HG03378 (cell line): ENCODE results near the gene NEDD4L.
A peak's percentile ranks its signal among the peaks of the same experiment; 100 is the strongest.

ENCODE experiments used
- ATAC-seq: cut with Tn5 transposase; IDR thresholded peaks from one replicate; pipeline ENCODE4 v1.9.1; 2021; ENCODE audit warnings: mild to moderate bottlenecking, moderate library complexity; ENCODE audit not compliant: unreplicated experiment

The NEDD4L gene

DNA sequence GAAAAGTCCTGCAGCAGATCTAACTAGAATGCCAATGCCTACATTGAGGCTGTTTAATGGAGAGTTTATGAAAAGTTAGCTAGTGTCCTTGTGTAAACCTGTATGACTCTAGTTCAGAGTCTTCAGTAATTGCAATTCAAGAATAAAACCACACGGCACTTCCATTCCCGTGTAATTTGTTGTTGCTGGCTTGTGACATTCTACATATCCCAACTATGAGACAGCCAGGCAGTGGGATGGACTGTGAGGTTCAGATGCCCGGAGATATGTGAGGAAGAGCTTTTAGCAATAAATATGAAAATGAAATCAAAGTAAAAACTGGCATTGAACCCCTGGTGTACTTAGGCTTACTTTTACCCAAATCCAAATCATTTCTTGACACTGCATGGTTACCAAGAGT lies 263.4 kb downstream of the NEDD4L start:
- ATAC-seq = no peak

DNA sequence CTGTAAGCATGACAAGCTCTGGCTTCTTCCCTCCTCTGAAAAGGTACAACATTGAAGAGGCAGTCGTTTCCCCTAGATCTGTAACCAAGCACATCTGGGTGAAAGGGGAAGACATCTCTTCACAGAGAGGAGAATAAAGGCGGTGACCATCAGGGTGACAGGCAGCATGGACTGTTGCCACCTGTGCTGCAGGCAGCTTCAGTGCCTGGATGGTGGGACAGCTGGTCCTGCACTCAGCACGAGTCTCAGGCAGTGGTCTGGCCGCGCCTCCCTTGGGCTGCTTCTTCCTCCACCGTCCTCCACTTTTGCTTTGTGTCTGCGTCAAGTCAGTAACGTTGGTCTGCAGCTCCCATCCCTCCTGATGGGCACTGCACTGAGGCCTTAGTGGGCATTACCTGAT lies 264.4 kb downstream of the NEDD4L start:
- no peak for ATAC-seq

DNA sequence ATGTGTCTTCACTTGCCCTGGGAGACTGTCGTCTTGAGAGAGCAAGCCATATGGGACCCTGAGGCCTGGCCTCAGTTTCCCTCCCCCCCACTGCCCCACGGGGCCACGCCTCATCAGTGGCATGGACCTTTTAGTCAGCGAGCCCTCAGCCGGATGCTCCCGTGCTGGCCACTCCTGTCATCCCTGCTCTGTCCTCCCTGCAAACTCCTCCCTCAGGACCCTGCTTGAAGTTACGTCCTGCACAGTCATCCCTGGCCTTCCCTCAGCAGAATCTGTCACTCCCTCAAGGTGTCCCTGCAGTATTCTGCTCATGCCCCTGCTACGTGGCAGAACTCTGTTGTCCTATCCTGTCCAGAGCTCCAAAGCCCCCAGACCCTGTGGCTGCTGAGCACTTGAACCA lies 265.1 kb downstream of the NEDD4L start:
- ATAC-seq = no peak

DNA sequence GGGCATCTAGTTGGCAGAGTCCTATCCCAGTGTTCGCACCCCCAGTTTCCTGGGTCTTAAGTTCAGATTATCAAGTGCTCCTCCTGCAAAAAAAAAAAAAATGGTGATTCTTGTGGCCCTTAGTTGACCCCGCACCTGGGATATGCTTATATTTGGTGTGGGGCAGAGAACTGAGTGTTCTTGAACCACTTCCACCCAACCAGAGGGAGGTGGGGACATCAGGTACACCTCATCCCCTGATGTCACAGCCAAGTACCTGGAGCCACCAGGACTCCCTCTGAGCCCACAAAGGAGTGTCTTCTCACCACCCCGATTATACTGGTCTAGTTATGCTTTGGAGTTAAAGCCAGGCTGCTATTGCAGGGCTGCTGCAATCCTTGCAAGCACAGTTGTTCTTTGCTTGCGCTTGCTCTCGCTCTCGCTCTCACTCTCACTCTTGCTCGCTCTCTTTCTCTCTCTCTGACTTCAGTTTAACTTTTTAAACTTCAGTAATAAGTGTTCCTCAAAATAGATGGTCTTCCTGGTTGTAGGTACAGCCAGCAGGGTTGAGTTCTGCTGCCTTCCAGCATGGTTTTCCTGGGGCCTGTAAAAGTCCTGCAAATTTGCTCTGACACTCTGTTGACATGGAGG lies 265.7 kb downstream of the NEDD4L start:
- ATAC-seq = no peak

DNA sequence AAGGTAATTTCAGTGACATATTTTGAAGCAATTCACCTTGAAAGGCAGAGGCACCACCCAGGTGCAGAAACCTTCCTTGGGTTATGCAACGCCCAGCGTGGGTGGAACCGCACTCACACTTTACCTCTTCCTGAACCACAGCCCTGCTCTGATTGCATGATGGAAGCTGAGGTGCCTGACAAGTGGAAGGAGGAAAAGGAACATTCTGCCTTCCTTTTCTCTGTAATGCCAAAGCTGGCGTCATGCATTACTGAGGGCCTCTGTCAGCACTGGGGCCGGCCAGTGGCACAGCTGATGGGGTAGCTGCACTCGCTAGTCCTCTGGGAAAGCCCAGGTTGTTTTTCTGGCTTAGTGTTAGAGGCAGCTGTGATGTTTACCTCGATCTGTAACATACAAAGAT lies 266.5 kb downstream of the NEDD4L start:
- ATAC-seq = peak; percentile 49

DNA sequence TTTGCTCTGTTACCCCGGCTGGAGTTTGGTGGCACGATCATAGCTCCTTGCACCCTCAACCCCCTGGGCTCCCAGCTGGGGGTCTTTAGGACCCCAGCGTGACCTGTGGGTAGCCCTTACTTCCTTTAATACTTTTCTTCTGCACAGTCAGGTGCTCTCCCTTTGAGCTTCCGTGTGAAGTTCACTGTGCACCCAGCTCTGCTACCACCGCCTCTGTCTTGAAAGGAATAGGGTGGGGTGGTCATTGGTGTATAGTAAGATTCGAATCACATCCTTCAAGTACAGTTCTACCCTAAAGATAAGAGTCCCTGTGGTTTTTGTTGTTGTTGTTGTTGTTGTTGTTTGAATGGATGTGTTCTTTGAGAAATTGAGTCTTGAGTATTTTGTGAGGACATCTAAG lies 267.4 kb downstream of the NEDD4L start:
- ATAC-seq = no peak

DNA sequence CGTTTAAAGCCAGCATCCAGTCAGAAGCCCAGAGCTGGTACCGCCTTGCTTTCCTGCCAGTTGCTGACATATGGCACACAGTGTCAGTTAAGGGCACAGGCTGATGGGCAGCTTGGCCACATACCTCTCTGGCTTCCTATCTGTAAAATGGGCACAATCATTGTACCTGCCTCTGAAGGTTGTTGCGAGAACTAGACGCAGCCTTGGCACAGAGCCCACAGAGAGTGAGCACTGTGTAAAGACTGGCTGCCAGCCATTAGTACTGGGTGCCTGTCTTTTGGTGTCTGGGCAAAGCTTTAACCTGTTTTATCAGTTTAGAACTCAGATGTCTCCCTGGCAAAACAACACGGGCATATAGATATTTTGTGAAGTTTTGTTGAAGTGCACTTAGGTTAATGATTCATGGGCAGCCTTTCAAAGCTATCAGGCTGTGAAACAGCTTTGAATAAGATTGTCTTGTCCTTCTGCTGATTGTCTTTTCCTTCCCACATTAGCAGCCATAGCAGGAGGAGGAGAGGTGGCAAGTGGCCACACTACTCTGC lies 269.5 kb downstream of the NEDD4L start:
- ATAC-seq = no peak

DNA sequence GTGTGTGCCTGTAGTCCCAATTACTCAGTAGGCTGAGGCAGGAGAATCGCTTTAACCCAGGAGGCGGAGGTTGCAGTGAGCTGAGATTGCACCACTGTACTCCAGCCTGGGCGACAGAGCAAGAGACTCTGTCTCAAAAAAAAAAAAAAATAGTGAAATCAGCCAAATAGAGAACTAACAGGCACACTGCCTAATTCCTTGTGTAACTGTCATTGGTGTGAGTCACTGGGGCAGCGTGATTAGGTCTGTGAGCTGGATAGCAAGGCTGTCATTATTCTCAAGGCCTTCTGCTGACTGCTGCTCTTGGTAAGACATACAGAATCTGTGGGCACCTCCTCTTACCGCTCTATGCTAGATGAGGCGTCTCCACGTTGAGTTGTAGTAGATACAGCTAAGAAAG lies 270.3 kb downstream of the NEDD4L start:
- no peak for ATAC-seq

DNA sequence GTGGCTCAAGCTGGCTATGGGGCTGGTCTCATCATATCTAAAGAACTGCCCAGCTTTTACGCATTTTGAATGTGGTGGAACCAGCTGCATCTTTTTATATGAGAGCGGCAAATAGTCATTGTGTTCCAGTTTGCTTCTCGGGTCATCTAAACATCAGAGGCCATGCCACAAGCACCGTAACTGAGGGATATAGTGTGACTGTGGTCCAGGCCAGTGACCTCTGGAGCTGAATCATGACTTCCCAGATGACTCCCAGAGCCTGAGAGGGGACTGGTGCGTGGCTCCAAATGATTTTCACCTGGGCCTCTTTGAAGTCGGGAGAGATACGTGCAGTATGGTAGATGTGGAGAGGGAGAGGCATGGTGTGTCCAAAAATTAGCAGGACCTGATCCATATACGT lies 271.0 kb downstream of the NEDD4L start:
- ATAC-seq = no peak

DNA sequence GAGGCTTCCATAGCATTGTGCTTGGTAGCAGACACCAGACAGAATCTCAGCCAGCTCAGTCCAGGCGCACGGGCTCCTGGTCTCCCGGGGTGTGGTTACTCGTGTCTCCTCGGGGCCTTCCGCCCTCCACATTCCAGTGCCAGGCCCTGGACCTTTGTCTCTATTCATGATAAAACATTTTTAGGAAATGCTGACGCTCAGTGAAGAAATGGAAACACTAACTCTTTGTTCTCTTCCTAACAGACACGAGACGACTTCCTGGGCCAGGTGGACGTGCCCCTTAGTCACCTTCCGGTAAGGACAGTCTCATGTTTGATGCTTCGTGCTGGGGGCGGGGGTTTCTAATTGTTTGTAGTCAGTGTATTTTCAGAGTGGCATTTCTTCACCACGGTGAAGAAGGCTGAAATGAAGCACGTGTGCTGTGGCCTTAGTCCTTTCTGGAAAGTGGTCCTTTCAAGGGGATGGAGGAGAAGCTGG lies 271.8 kb downstream of the NEDD4L start:
- no peak for ATAC-seq

DNA sequence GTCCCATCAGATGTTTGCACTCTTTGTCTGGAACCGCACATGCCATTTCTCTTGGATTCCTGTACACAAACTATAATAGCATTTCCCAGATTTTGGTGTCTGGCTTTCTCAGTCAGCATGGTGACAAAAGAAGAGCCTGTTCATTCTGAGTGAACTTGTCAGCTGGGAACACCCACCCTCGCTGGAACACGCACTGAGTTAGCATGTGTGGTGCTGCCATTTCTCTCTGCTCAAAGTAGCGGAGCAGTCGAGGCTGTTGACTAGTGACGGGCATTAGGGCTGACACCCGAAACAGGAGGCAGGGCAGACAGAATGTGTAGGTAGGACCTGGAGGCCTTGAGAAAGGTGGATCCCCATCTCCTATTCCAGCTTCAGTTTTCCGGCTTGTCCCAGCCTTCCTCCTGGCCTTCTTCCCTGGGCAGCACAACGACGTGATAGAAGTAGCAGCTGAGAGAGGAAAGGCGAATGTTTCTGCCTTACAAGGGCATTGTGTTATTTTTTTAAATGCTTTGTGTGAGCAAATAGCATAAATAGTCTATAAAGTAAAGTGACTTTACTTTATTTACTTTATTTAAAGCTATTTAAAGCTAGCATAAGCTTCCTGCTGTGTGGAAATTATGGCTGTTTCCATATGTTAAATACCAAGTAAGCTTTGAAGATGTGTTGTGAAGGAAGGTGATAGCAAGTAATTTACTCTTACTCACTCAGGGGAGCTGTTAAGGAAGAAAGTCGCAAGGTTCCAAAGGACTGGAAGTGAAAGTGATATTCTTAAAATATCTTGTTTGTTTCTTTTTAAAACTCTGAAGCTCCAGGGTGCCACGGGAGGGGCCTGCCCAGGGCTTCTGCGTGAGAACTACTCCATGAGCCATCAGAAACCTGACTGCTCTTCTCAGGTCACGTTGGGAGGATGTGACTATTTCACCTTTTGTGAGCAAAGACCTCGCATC lies 272.6 kb downstream of the NEDD4L start:
- no peak for ATAC-seq

DNA sequence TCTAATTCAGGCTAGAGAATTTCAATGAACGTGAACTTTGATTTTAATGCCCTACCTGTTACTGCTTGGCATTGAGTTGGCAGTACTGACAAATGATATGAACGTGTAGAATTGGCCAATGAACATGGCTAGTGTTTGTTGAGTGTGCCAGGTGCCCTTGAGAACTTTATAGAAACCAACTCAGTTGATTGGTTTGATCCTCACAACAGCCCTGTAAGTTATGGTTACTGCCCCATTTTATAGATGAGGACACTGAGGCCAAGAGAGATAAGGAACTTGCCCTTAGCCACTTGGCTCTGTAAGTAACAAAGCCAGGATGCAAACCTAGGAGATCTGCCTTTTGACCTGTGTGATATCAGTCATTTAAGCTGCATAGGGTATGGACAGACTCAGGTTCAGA lies 275.7 kb downstream of the NEDD4L start:
- ATAC-seq = no peak

DNA sequence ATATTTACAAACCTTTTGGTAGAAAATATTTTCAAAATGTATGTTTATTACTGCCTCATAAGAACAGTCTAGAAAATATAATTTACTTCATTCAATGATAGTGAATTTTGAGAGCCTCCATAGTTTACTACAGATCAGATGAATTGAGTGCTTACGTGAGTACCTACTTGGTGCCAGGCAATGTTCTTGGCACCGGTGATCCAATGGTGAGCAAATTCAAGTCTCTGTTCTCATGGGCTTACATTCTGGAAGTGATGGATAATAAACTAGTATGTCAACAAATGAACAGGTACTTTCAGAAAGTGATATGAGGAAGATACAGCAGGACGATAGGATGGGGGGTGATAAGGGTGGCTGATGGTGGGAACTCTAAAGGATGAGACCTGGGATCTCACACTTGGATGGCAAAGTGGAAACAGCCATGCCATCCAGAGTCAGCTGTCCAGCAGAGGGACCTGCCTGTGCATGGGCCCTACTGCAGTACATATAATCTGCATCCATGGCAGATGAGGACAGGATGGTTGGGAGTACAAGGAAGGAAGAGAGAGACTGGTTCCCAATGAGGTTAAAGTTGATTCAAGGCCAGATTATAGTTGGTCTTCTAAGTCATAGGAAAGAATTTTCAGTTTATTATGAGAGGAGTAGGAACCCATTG lies 277.0 kb downstream of the NEDD4L start:
- no peak for ATAC-seq

DNA sequence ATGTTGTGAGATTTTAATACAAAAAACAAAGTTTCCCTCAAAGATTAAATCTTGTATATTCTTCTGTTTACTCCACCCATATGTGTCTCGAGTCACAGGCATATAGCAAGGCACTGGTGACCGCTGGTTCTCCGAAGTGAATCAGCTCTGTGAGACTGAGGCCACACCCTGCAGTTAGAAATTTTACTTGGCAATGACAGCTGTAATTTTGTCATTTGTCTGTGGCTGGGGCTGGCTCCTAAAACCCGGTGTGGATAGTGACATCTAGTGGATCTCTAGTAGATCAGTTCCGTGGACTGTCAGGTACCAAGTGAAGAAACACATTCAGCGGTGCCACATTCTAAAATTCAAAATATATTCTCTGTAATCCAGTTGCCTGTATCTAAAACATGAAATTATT lies 278.0 kb downstream of the NEDD4L start:
- ATAC-seq = peak; percentile 82

DNA sequence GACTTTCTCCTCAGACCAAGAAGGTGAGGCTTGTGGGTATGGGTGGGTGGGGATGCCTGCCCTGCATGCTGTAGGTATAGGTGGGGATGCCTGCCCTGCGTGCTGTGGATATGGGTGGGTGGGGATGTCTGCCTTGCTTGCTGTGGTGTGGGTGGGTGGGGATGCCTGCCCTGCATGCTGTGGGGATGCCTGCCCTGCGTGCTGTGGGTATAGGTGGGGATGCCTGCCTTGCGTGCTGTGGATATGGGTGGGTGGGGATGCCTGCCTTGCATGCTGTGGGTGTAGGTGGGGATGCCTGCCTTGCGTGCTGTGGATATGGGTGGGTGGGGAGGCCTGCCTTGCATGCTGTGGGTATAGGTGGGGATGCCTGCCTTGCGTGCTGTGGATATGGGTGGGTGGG lies 278.4 kb downstream of the NEDD4L start:
- ATAC-seq = no peak

DNA sequence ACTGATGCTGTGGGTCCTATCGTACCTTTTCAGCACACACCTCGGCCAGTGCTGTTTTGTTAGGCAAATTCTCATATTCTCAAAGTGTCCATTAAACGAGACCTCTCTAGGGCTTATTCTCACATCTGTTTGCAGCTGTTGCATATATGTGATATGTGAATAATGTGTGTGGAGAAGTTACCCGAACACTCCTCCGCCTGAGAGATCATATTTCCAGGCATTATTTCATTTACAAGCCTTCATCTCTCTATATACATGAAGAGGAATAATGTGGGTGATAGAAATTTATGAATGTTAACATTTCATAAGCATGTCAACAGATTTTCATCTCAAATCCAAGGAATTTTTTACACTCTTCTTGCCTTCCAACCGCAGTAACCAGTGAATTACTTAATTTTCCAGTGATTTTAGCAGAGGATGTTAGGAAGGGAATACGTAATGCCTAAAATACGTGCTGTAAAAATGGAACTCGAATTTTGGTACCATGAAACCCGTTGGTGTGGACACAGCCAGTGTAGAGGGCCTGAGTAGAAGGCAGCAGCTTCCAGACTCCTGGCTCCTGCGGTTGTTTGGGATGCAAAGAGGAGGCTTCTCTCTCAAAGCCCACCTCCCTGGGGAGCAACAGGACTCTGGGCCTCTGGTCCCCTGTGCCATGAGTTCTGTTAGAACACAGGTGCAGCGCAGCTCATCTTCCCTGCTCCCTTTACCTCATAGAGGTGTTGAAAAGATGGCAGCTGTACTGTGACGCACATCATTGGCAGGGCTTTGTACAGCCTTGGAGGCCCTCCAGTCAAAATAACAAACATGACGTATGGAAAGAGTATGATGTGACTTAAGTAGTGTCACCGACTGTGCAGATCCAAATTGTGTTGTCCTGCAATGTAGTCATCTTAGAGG lies 280.1 kb downstream of the NEDD4L start:
- ATAC-seq = no peak

DNA sequence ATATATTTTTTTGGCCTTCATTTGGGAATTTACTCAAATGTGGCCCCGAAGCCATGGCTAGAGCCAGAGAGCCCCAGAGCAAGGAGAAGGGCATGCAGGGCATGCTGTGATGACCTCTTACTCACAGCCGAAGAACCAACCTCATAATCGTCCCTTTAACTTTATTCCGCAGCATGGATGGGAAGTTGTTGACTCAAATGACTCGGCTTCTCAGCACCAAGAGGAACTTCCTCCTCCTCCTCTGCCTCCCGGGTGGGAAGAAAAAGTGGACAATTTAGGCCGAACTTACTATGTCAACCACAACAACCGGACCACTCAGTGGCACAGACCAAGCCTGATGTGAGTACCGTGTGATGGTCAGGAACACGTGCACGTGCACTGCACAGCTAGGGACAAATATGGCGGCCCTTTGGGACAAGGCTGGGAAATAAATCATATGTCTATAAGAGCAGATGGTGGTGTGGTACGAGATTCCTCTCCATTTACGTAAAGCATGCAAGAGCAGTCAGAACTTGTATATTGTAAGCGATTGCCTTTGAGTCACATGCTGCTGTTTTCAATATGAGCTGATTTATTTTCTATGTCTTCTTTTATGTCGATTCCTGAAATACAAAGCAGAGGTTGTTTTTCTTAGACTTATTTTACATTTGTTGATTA lies 280.9 kb downstream of the NEDD4L start:
- ATAC-seq = no peak

DNA sequence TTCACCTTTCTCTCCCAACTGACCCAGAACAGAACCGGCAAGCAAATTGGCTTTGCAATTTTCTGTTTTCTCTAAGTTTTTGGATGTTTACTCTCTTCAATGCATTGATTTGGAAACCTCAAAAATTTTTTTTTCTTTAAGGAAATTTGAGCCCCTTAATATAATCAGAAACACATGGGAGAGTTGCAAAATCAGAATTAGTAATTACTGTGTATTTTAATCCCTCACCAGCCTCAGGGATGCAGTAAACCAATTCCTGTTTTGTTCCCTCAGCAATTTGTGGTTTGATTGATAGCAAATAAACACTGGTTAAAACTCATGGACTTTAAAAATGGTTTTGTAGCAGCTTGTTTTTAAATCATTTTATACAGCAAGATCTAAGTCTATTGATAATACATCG lies 281.5 kb downstream of the NEDD4L start:
- no peak for ATAC-seq

DNA sequence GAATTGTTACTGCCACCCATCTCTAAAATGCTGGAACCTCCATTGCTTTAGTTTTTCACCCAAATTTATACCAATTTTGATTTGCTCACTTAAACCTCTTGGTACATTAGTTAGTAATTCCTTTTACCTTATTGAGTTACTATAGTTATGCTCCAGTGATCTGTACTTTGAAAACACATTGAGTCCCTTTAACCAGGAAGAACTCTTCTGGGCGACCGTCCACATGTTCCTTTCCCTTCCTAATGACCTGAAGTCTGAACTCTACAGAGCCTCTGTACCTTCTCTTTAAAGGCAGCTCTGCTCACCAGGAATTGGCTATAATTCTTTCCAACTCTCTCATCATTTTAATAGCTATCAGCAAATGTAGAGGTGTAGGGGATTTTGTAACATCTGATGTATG lies 290.0 kb downstream of the NEDD4L start:
- no peak for ATAC-seq

DNA sequence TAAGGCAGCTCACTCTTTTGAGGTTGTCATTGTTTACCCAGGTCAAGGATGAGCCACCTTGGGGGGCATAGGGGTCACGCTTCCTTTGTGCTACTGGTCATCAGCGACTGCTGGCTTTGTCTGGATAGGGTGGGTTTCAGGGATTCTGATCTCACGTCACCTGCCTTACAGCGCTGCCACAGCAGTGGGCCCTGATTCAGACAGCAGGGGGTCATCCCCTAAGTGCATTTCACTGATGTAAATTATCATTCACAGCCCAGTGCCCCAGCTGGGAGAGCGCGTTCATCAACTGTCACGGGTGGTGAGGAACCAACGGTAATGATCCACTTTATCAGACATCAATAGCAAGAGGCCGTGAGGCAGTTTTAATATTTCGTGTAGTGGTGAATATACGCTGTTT lies 291.2 kb downstream of the NEDD4L start:
- no peak for ATAC-seq
